H1 (cell line): ENCODE measurements around the gene KIAA1328. TPM values are rescaled to one million over a fixed set of nuclear protein-coding genes. Genes with fewer than 3 reads are reported as not detected.

Experiments
- CTCF ChIA-PET: fragments of 300-600 bp; sonication (Branson Sonifier 250); formaldehyde crosslinking; loops from one replicate; lab custom pipeline; 2021; ENCODE audit not compliant: partially characterized antibody; lab: Charles Lee
- POLR2A ChIA-PET: fragments of 300-600 bp; sonication (Branson Sonifier 250); formaldehyde crosslinking; loops from one replicate; lab custom pipeline; 2021; ENCODE audit warnings: inconsistent platforms; ENCODE audit not compliant: partially characterized antibody; lab: Charles Lee
- DNase-seq, 2 experiments: peaks; one replicate each; pipeline versions ENCODE4 v3.0.0 to v3.0.0-alpha.2; 2010 to 2022; ENCODE audit warnings: low spot score in 2 of 2, low read depth in 1 of 2, mixed read lengths in 1 of 2
- FAIRE-seq: peaks from 2 replicates; lab custom pipeline; 2011; peaks lifted over from hg19 to GRCh38; lab: Jason Lieb, UNC
- H2AFZ ChIP-seq: 2 replicates; pipeline ENCODE4 v1.8.1; 2012; ENCODE audit warnings: low read length, inconsistent platforms
- H2AK5ac ChIP-seq: 2 replicates; pipeline ENCODE4 v1.6.1; 2013; ENCODE audit warnings: low read depth, low read length
- H2BK120ac ChIP-seq: replicated peaks from 2 replicates; pipeline ENCODE3; 2013; ENCODE audit warnings: low read depth, low read length, inconsistent platforms
- H2BK12ac ChIP-seq: 2 replicates; pipeline ENCODE4 v1.6.1; 2013; ENCODE audit warnings: low read depth, low read length
- H2BK15ac ChIP-seq: 2 replicates; pipeline ENCODE4 v1.6.1; 2013; ENCODE audit warnings: low read length
- H2BK20ac ChIP-seq: 2 replicates; pipeline ENCODE4 v1.6.1; 2013; ENCODE audit warnings: low read length
- H2BK5ac ChIP-seq: 2 replicates; pipeline ENCODE4 v1.6.1; 2013; ENCODE audit warnings: low read depth, low read length
- H3K14ac ChIP-seq: 2 replicates; pipeline ENCODE4 v1.6.1; 2013; ENCODE audit warnings: inconsistent platforms; ENCODE audit not compliant: insufficient read length
- H3K18ac ChIP-seq: 2 replicates; pipeline ENCODE4 v1.6.1; 2013; ENCODE audit warnings: low read length; ENCODE audit errors: extremely low read depth
- H3K23ac ChIP-seq: 2 replicates; pipeline ENCODE4 v1.6.1; 2013; ENCODE audit warnings: inconsistent platforms; ENCODE audit not compliant: insufficient read length
- H3K23me2 ChIP-seq: 2 replicates; pipeline ENCODE4 v1.6.1; 2013; ENCODE audit warnings: low read depth, low read length
- H3K27ac ChIP-seq: 2 replicates; pipeline ENCODE4 v1.6.1; 2011; ENCODE audit warnings: low read depth, low read length, inconsistent platforms
- H3K27me3 ChIP-seq, 4 experiments: replicated peaks in 1 of 4; 1 replicate in 1 of 4; 2 replicates in 3 of 4; pipeline versions ENCODE4 v1.6.1 to v1.8.1; 2011 to 2013; ENCODE audit warnings: low read length in 3 of 4, mild to moderate bottlenecking in 3 of 4, inconsistent platforms in 2 of 4, mixed read lengths in 2 of 4, moderate library complexity in 1 of 4; ENCODE audit not compliant: control insufficient read depth in 3 of 4, insufficient read depth in 3 of 4; ENCODE audit errors: extremely low read depth in 1 of 4
- H3K36me3 ChIP-seq, 4 experiments: 2 replicates each; pipeline versions ENCODE4 v1.6.1 to v1.8.1; 2011 to 2013; ENCODE audit warnings: mild to moderate bottlenecking in 4 of 4, low read length in 3 of 4, moderate library complexity in 2 of 4, control low read depth in 1 of 4, inconsistent platforms in 1 of 4; ENCODE audit not compliant: insufficient read depth in 4 of 4, control insufficient read depth in 2 of 4
- H3K4ac ChIP-seq: replicated peaks from 2 replicates; pipeline ENCODE3; 2013; ENCODE audit warnings: low read length, low read depth, mixed read lengths, inconsistent platforms; ENCODE audit not compliant: insufficient read length
- H3K4me1 ChIP-seq, 4 experiments: replicated peaks in 1 of 4; 1 replicate in 1 of 4; 2 replicates in 3 of 4; pipeline versions ENCODE4 v1.6.1 to v1.8.1; 2011 to 2013; ENCODE audit warnings: low read length in 3 of 4, inconsistent platforms in 2 of 4, mixed read lengths in 1 of 4; ENCODE audit not compliant: insufficient read depth in 4 of 4, control insufficient read depth in 3 of 4
- H3K4me2 ChIP-seq, 2 experiments: 2 replicates each; pipeline versions ENCODE4 v1.6.1 to v1.8.1; 2011 to 2013; ENCODE audit warnings: low read depth in 2 of 2, low read length in 2 of 2, control low read depth in 1 of 2, inconsistent platforms in 1 of 2, mild to moderate bottlenecking in 1 of 2; ENCODE audit not compliant: insufficient read depth in 1 of 2
- H3K4me3 ChIP-seq, 4 experiments: fragments of 200-600, 300-600 bp in 1 of 4; sonication (generic), shearing (Covaris generic), sonication (Bioruptor Twin) in 1 of 4; 2 replicates each; pipeline versions ENCODE4 v1.5.1 to v1.8.1; 2011 to 2016; ENCODE audit warnings: low read length in 4 of 4, low read depth in 3 of 4, control low read depth in 2 of 4, inconsistent platforms in 2 of 4, mild to moderate bottlenecking in 2 of 4, mixed read lengths in 1 of 4, moderate library complexity in 1 of 4; ENCODE audit not compliant: insufficient read depth in 2 of 4; ENCODE audit errors: extremely low read depth in 1 of 4
- H3K56ac ChIP-seq: replicated peaks from 2 replicates; pipeline ENCODE3; 2013; ENCODE audit warnings: low read depth, mild to moderate bottlenecking, mixed read lengths, low read length, inconsistent platforms; ENCODE audit not compliant: insufficient read length
- H3K79me1 ChIP-seq: 2 replicates; pipeline ENCODE4 v1.6.1; 2013; ENCODE audit warnings: low read depth, low read length, control low read depth
- H3K79me2 ChIP-seq, 2 experiments: 2 replicates each; pipeline versions ENCODE4 v1.6.1 to v1.8.1; 2012 to 2013; ENCODE audit warnings: low read length in 2 of 2, mild to moderate bottlenecking in 2 of 2, inconsistent platforms in 1 of 2; ENCODE audit not compliant: insufficient read depth in 2 of 2, control insufficient read depth in 1 of 2
- H3K9ac ChIP-seq, 4 experiments: replicated peaks in 1 of 4; 1 replicate in 1 of 4; 2 replicates in 3 of 4; pipeline versions ENCODE4 v1.6.1 to v1.8.1; 2011 to 2013; ENCODE audit warnings: low read depth in 3 of 4, low read length in 3 of 4, control low read depth in 2 of 4, mild to moderate bottlenecking in 2 of 4, moderate library complexity in 2 of 4, inconsistent platforms in 1 of 4; ENCODE audit errors: extremely low read depth in 1 of 4
- H3K9me3 ChIP-seq, 2 experiments: 2 replicates each; pipeline versions ENCODE4 v1.6.1 to v1.8.1; 2012 to 2013; ENCODE audit warnings: mild to moderate bottlenecking in 2 of 2, moderate library complexity in 2 of 2, control low read depth in 1 of 2, inconsistent platforms in 1 of 2, low read depth in 1 of 2, low read length in 1 of 2, mixed read lengths in 1 of 2; ENCODE audit not compliant: insufficient read depth in 2 of 2
- H4K20me1 ChIP-seq, 2 experiments: replicated peaks in 1 of 2; 2 replicates each; pipeline versions ENCODE3 to v1.8.1; 2011 to 2013; ENCODE audit warnings: inconsistent platforms in 2 of 2, low read length in 2 of 2, mild to moderate bottlenecking in 1 of 2; ENCODE audit not compliant: insufficient read depth in 2 of 2, control insufficient read depth in 1 of 2
- H4K5ac ChIP-seq: 2 replicates; pipeline ENCODE4 v1.6.1; 2013; ENCODE audit warnings: low read length, low read depth, mixed read lengths, inconsistent platforms; ENCODE audit not compliant: insufficient read length
- H4K8ac ChIP-seq: 2 replicates; pipeline ENCODE4 v1.8.0; 2013; ENCODE audit warnings: mild to moderate bottlenecking, moderate library complexity, low read length, inconsistent platforms; ENCODE audit not compliant: insufficient read depth; ENCODE audit errors: extremely low read depth
- H4K91ac ChIP-seq: replicated peaks from 2 replicates; pipeline ENCODE3; 2013; ENCODE audit warnings: low read length, mixed read lengths, inconsistent platforms; ENCODE audit not compliant: insufficient read length
- CBX5 ChIP-seq: fragments of 300-800, 300-1000 bp; sonication (generic); IDR thresholded peaks from 2 replicates; pipeline ENCODE4 v1.7.1; 2016; ENCODE audit warnings: antibody characterized with exemption, low read length, low read depth
- CHD1 ChIP-seq: IDR thresholded peaks from 2 replicates; pipeline ENCODE4 v1.6.1; 2012; ENCODE audit warnings: low read depth, low read length, improper control_type of control experiment
- CREB1 ChIP-seq: IDR thresholded peaks from 2 replicates; pipeline ENCODE4 v1.6.1; 2012; ENCODE audit warnings: inconsistent platforms
- FOSL1 ChIP-seq: IDR thresholded peaks from 2 replicates; pipeline ENCODE4 v1.6.1; 2011; ENCODE audit warnings: mild to moderate bottlenecking, low read depth, low read length, moderate library complexity; ENCODE audit not compliant: insufficient read depth
- HDAC2 ChIP-seq, 2 experiments: fragments of 300-600 bp in 1 of 2; sonication (generic) in 1 of 2; IDR thresholded peaks; 2 replicates each; pipeline ENCODE4 v1.6.1; 2011 to 2012; ENCODE audit warnings: low read depth in 2 of 2, low read length in 2 of 2, mild to moderate bottlenecking in 2 of 2, moderate library complexity in 2 of 2, borderline replicate concordance in 1 of 2, inconsistent platforms in 1 of 2
- MAFK ChIP-seq: IDR thresholded peaks from 2 replicates; pipeline ENCODE4 v1.6.1; 2012; ENCODE audit warnings: low read depth, mild to moderate bottlenecking, improper control_type of control experiment, low read length
- NRF1 ChIP-seq: IDR thresholded peaks from 2 replicates; pipeline ENCODE4 v1.6.1; 2011; ENCODE audit warnings: mild to moderate bottlenecking, low read depth, low read length, improper control_type of control experiment
- PHF8 ChIP-seq: fragments of 200-600 bp; sonication (generic); conservative IDR thresholded peaks from 2 replicates; pipeline ENCODE4 v1.7.1; 2012; ENCODE audit warnings: low read depth, mild to moderate bottlenecking, inconsistent platforms, low read length, moderate library complexity
- POLR2AphosphoS5 ChIP-seq: IDR thresholded peaks from 2 replicates; pipeline ENCODE4 v1.6.1; 2011; ENCODE audit warnings: low read depth, low read length
- RFX5 ChIP-seq: IDR thresholded peaks from 2 replicates; pipeline ENCODE4 v1.6.1; 2011; ENCODE audit warnings: low read depth, low read length, improper control_type of control experiment, borderline replicate concordance
- SP4 ChIP-seq: IDR thresholded peaks from 2 replicates; pipeline ENCODE4 v1.6.1; 2012; ENCODE audit warnings: low read length, inconsistent platforms
- WGBS, 2 experiments: shearing (Covaris generic) in 1 of 2; methylation state at CpG; one replicate each; pipeline versions ENCODE4 v1.1.6 to v1.1.7; 2013 to 2015; ENCODE audit warnings: low lambda C conversion rate in 2 of 2, mixed read lengths in 2 of 2, inconsistent platforms in 1 of 2, low coverage in 1 of 2, missing lambda C conversion rate in 1 of 2; ENCODE audit not compliant: insufficient replicate concordance in 2 of 2, insufficient coverage in 1 of 2, insufficient read length in 1 of 2; ENCODE audit errors: extremely low coverage in 1 of 2, missing lambda C conversion rate in 1 of 2; 5-methylcytosine and 5-hydroxymethylcytosine counted together
- polyA plus RNA-seq, 7 experiments: library from polyadenylated mRNA; depleted of rRNA in 3 of 7; stranded (reverse) in 5 of 7; unstranded in 2 of 7; fragments of >200 nt in 5 of 7; fragments of 200-250 nt in 2 of 7; gene quantifications; 1 replicate in 5 of 7; 2 replicates in 1 of 7; 4 replicates in 1 of 7; pipeline versions ENCODE4 v1.2.1 to v1.2.3, GENCODE V29; 2011 to 2013; ENCODE audit warnings: missing spikeins in 2 of 7, mixed read lengths in 2 of 7
- total RNA-seq: library from RNA; stranded (reverse); fragmentation: NEBNext Ultra II Directional; extraction: Animal tissue kit (Norgen Biotek cat#: 25700); gene quantifications from 2 replicates; pipeline ENCODE4 v1.2.1, GENCODE V29; 2021
- TF ChIP-seq, protein P1 (sequence below), 3 experiments: IDR thresholded peaks; 1 replicate in 2 of 3; 2 replicates in 1 of 3; pipeline versions ENCODE4 v1.5.1 to v1.6.1; 2011; ENCODE audit warnings: low read length in 3 of 3, mild to moderate bottlenecking in 3 of 3, inconsistent platforms in 2 of 3, low read depth in 1 of 3, moderate library complexity in 1 of 3; ENCODE audit not compliant: insufficient read depth in 1 of 3; ENCODE audit errors: control extremely low read depth in 1 of 3

Gene KIAA1328
- total and polyA plus RNA-seq, 2 of the 8 experiments (the other 6 are each of a cell fraction or from before 2014, with no cell fraction given), result 2.6 to 5.7 TPM

- no peak overlapping the region for H3K56ac ChIP-seq
- H3K23ac ChIP-seq, result no peak overlapping the region
- no peak overlapping the region for H2BK15ac ChIP-seq
- H3K27ac ChIP-seq, result no peak overlapping the region
- H4K91ac ChIP-seq, result no peak overlapping the region
- no peak overlapping the region for H3K4ac ChIP-seq
- no peak overlapping the region for H4K8ac ChIP-seq
- no peak overlapping the region for H2BK5ac ChIP-seq
- POLR2A ChIA-PET, result no interaction called here
- H3K79me2 ChIP-seq, result no peaks in the 10 kb centered on the region
- H3K23me2 ChIP-seq, result no peaks in the 10 kb centered on the region
- no peaks in the 10 kb centered on the region for H3K36me3 ChIP-seq
- no peak overlapping the region for H4K5ac ChIP-seq
- H3K4me2 ChIP-seq, result no peak overlapping the region
- no peak overlapping the region for H2AFZ ChIP-seq
- no peak overlapping the region for H3K4me3 ChIP-seq
- H4K20me1 ChIP-seq, result no peaks in the 10 kb centered on the region
- H3K9me3 ChIP-seq, result no peaks in the 10 kb centered on the region
- H2BK12ac ChIP-seq, result no peak overlapping the region
- no peak overlapping the region for H2AK5ac ChIP-seq
- no peak for FAIRE-seq
- CTCF ChIA-PET, result interaction anchor here (1.2 kb wide), 1 partner anchor 15 kb away, joined by 5 read pairs; the partner anchor contains the start of genes KIAA1328 and TPGS2
- no peak overlapping the region for H3K9ac ChIP-seq
- WGBS, 2 experiments, result 86% methylated on average over 2 of the region's 2 CpGs; no CpG with 5 or more reads in 1 of the 2 experiments
- no peak overlapping the region for H2BK120ac ChIP-seq
- no peak overlapping the region for H2BK20ac ChIP-seq
- H3K79me1 ChIP-seq, result no peaks in the 10 kb centered on the region
- H3K27me3 ChIP-seq, result no peaks in the 10 kb centered on the region
- H3K14ac ChIP-seq, result no peak overlapping the region
- DNase-seq, result no peak
- H3K18ac ChIP-seq, result no peak overlapping the region
- peaks cover 0 to 6% (median 4%) of the 10 kb centered on the region in 4 experiments; a peak in 2 of 7 replicates for H3K4me1 ChIP-seq
- TF ChIP-seq CBX5 (no peak), NRF1 (no peak), HDAC2 (IDR thresholded peaks at IDR 0.05; ENCODE audit: borderline replicate concordance in 1 of 2, low read depth in 2 of 2, low read length in 2 of 2) (no peak), FOSL1 (no peak), CHD1 (no peak), CREB1 (no peak), SP4 (no peak), RFX5 (no peak), PHF8 (no peak), MAFK (no peak), POLR2AphosphoS5 (no peak)
- TF ChIP-seq, protein P1, sequence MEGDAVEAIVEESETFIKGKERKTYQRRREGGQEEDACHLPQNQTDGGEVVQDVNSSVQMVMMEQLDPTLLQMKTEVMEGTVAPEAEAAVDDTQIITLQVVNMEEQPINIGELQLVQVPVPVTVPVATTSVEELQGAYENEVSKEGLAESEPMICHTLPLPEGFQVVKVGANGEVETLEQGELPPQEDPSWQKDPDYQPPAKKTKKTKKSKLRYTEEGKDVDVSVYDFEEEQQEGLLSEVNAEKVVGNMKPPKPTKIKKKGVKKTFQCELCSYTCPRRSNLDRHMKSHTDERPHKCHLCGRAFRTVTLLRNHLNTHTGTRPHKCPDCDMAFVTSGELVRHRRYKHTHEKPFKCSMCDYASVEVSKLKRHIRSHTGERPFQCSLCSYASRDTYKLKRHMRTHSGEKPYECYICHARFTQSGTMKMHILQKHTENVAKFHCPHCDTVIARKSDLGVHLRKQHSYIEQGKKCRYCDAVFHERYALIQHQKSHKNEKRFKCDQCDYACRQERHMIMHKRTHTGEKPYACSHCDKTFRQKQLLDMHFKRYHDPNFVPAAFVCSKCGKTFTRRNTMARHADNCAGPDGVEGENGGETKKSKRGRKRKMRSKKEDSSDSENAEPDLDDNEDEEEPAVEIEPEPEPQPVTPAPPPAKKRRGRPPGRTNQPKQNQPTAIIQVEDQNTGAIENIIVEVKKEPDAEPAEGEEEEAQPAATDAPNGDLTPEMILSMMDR (IDR thresholded peaks at IDR 0.05; ENCODE audit: control extremely low read depth in 1 of 3, insufficient read depth in 1 of 3, low read depth in 1 of 3, low read length in 3 of 3), result no peak
Measured at GRCh38 chr18:36843784-36844183, 14.9 kb downstream of the KIAA1328 start.
